ENCODE measurements around the gene ENDOU.

The ENDOU gene

DNA sequence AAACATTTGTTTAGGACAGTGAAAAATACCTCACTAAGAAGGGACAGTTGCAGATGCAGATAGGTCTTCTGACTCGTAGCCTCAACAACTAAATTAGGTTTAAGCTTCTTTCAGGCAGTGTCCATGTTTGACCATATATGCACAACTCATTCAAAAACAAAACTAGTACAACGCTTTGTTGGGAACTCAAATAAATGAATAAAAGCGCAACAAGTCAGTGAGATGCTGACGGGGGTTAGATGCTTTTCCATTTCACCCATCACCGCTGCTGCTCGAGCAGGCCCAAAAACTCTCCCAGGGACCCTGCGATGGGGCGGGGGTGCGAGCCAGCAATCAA lies 20.1 kb downstream of the ENDOU start:
- DNase-seq (ENCODE audit: low read depth), result no peak
- peak overlapping the region; percentile 75 for H3K4me3 ChIP-seq (ENCODE audit: low read length)
- TF ChIP-seq, protein P1, sequence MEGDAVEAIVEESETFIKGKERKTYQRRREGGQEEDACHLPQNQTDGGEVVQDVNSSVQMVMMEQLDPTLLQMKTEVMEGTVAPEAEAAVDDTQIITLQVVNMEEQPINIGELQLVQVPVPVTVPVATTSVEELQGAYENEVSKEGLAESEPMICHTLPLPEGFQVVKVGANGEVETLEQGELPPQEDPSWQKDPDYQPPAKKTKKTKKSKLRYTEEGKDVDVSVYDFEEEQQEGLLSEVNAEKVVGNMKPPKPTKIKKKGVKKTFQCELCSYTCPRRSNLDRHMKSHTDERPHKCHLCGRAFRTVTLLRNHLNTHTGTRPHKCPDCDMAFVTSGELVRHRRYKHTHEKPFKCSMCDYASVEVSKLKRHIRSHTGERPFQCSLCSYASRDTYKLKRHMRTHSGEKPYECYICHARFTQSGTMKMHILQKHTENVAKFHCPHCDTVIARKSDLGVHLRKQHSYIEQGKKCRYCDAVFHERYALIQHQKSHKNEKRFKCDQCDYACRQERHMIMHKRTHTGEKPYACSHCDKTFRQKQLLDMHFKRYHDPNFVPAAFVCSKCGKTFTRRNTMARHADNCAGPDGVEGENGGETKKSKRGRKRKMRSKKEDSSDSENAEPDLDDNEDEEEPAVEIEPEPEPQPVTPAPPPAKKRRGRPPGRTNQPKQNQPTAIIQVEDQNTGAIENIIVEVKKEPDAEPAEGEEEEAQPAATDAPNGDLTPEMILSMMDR (conservative IDR thresholded peaks at IDR 0.05; ENCODE audit: low read length), result no peak

DNA sequence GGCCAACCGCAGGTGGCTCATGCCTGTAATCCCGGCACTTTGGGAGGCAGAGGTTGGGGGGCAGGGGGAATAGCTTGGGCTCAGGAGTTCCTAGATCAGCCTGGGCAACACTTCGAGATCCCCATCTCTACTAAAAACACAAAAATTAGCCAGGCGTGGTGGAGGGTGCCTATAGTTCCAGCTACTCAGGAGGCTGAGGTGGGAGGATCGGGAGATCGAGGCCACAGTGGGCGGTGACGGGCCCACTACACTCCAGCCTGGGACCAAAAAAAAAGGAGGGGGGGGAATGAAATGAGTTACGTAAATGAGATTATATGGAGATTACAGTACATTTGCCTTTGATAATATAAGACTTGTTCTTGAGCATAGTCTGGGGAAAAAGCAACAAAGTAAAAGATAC lies 20.6 kb downstream of the ENDOU start:
- TF ChIP-seq, protein P1 (conservative IDR thresholded peaks at IDR 0.05; ENCODE audit: low read length), result no peak
- no peak for DNase-seq (ENCODE audit: low read depth)
- H3K4me3 ChIP-seq (ENCODE audit: low read length), result peak overlapping the region; percentile 75

DNA sequence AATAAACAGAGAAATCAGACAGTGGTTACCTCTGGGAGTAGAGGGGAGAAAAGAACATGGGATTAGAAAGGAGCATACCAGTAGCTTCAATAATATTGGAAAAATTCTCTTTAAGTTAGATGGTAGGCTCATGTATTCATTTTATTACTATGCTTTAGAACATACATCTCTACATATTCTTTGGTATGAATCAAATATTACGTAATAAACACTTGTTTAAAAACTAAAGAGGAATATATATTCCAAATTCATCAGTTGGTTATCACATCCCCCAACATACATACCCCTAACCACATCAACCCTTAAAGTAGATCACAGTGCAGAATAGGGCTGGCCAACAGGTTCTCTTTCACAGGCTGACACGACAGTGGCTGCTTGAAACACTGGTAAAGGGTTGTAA lies 25.0 kb downstream of the ENDOU start:
- TF ChIP-seq, protein P1 (conservative IDR thresholded peaks at IDR 0.05; ENCODE audit: low read length), result no peak
- H3K4me3 ChIP-seq (ENCODE audit: low read length), result no peak overlapping the region
- DNase-seq (ENCODE audit: low read depth), result no peak

DNA sequence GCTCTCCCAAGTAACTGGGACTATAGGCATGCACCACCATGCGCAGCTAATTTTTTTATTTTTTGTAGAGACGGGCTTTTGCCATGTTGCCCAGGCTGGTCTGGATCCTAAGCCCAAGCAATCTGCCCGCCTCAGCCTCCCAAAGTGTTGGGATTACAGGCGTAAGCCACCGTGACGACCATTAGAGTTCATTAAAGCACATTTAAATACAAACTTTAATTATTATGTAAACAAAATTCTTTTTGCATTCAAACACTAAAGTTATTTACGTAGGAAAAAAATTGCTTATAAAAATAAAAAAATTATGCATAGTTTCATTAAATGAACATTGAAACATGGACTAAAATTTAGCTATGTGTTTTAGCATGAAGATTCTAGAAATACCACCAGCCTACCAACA lies 26.7 kb downstream of the ENDOU start:
- TF ChIP-seq, protein P1 (conservative IDR thresholded peaks at IDR 0.05; ENCODE audit: low read length), result no peak
- H3K4me3 ChIP-seq (ENCODE audit: low read length), result no peak overlapping the region
- no peak for DNase-seq (ENCODE audit: low read depth)

DNA sequence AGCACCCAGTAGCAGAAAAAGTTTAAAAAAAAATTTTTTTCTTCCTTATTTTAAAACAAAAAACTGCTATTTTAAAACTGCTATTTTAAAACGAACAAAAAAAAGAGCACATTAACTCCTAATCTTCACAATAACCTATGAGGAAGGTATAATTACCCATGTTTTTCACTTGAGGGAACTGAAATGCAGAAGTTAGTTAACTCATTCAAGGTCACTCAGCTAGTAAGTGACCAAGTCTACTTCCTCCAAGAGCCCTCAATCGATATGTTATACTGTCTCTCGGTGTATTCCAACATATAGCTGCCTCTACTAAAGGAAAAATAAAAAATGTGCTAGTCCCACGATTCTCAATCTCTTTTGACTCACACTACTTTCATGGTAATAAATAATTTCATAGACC lies 27.2 kb downstream of the ENDOU start:
- DNase-seq (ENCODE audit: low read depth), result no peak
- TF ChIP-seq, protein P1 (conservative IDR thresholded peaks at IDR 0.05; ENCODE audit: low read length), result no peak
- no peak overlapping the region for H3K4me3 ChIP-seq (ENCODE audit: low read length)

DNA sequence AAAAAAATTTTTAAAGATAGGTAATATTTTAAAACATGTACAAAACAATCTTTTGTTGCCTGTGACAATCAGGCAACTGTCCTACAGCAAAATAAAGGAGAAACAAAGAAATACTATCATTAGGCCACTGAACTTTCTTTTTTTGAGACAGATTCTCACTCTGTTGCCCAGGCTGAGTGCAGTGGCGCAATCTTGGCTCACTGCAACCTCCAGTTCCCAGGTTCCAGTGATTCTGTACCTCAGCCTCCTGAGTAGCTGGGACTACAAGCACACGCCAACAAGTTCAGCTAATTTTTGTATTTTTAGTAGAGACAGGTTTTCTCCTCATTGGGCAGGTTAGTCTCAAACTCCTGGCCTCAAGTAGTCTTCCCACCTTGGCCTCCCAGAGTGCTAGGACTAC lies 36.1 kb downstream of the ENDOU start:
- no peak for DNase-seq (ENCODE audit: low read depth)
- TF ChIP-seq, protein P1 (conservative IDR thresholded peaks at IDR 0.05; ENCODE audit: low read length), result no peak
- no peak overlapping the region for H3K4me3 ChIP-seq (ENCODE audit: low read length)

DNA sequence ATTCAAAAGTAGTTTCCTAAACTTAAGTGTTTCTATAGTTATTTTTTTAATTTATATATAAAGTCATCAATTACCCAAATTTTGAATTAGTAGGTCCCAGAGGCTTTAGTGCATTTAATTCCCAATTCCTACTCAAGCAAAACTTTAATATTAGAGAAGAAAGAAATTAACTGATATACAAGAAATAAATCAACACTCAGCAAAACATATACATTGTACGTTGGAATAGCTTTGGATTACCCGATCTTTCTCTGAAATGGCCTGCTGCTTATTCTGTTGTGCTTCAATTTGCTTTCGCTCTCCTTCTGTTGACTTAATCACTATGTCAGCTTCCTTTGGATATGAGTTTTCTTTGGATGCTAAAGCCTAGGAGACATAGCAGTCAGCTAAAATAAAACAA lies 37.7 kb downstream of the ENDOU start:
- TF ChIP-seq, protein P1 (conservative IDR thresholded peaks at IDR 0.05; ENCODE audit: low read length), result no peak
- DNase-seq (ENCODE audit: low read depth), result no peak
- H3K4me3 ChIP-seq (ENCODE audit: low read length), result no peak overlapping the region
